GM23248 (cell line): ENCODE data around the gene CDK15.

ENCODE experiments used
- EZH2 ChIP-seq: fragments of 200-600 bp; sonication (generic); IDR thresholded peaks from 2 replicates; pipeline ENCODE4 v1.6.1; 2018; ENCODE audit warnings: antibody characterized with exemption, mild to moderate bottlenecking; ENCODE audit not compliant: insufficient read depth, poor library complexity, severe bottlenecking
- EZH2phosphoT487 ChIP-seq: fragments of 200-600 bp; sonication (generic); IDR thresholded peaks from 2 replicates; pipeline ENCODE4 v1.6.1; 2018; ENCODE audit warnings: antibody characterized with exemption, moderate library complexity, mild to moderate bottlenecking, low read depth; ENCODE audit not compliant: insufficient read depth

DNA sequence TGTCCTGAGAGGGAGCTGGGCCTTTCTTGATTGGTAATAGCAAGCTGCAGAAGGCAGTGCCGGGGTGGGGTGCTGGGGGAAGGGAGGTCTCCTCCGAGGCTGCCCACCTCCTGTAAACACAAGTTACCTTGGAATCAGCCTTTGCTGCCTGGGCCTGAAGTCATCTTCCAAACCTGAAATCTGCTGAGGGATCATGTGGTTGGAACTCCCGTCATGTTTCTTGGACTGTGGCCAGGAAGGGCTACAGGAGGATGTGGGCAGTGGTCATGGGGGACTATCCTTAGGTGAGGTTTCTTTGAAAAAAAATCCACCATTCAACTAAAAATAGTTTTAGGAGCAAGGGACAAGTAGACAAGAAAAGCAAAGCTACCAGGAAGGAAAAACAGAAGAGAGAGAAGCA, 74.2 kb downstream of the CDK15 start:
- TF ChIP-seq EZH2, result no peak
- no peak for TF ChIP-seq EZH2phosphoT487
